Thymus (tissue), 11 donors: ENCODE measurements around the gene PAIP1. TPM values are rescaled to one million over a fixed set of nuclear protein-coding genes. Genes with fewer than 3 reads are reported as not detected.
A peak's percentile ranks its signal among the peaks of the same experiment; 100 is the strongest.
"Not testable (repeated sequence)": the region's sequence is repeated elsewhere in the genome, so short reads cannot be mapped to it uniquely, and the experiment has no call there.

ENCODE experiments used
- DNase-seq, 9 donors: peaks; one replicate each; pipeline ENCODE4 v3.0.0-alpha.2; 2013; ENCODE audit warnings: low spot score in 9 of 9, low read depth in 6 of 9, missing footprints in 1 of 9
- H3K27ac ChIP-seq, 2 donors: one replicate each; pipeline ENCODE4 v1.5.1; 2013; ENCODE audit warnings: control low read depth in 1 of 2, low read depth in 1 of 2, low read length in 1 of 2, mild to moderate bottlenecking in 1 of 2, moderate library complexity in 1 of 2
- H3K27me3 ChIP-seq, 2 donors: one replicate each; pipeline ENCODE4 v1.5.1; 2013; ENCODE audit warnings: low read length in 1 of 2; ENCODE audit not compliant: control insufficient read depth in 2 of 2, insufficient read depth in 1 of 2
- H3K36me3 ChIP-seq, 2 donors: one replicate each; pipeline ENCODE4 v1.5.1; 2013; ENCODE audit warnings: low read length in 1 of 2, mild to moderate bottlenecking in 1 of 2, moderate library complexity in 1 of 2; ENCODE audit not compliant: control insufficient read depth in 2 of 2, insufficient read depth in 2 of 2
- H3K4me1 ChIP-seq, 2 donors: one replicate each; pipeline ENCODE4 v1.5.1; 2013; ENCODE audit warnings: low read length in 2 of 2; ENCODE audit not compliant: control insufficient read depth in 2 of 2, insufficient read depth in 2 of 2
- H3K4me3 ChIP-seq, 2 donors: one replicate each; pipeline ENCODE4 v1.5.1; 2013; ENCODE audit warnings: low read length in 2 of 2, control low read depth in 1 of 2, mild to moderate bottlenecking in 1 of 2
- H3K9me3 ChIP-seq, 2 donors: one replicate each; pipeline ENCODE4 v1.5.1; 2013; ENCODE audit warnings: low read length in 1 of 2, mild to moderate bottlenecking in 1 of 2; ENCODE audit not compliant: control insufficient read depth in 2 of 2, insufficient read depth in 1 of 2
- WGBS: extraction: QIAGEN DNeasy Blood & Tissue Kit; methylation state at CpG from one replicate; pipeline ENCODE4 v1.1.7; 2013; 5-methylcytosine and 5-hydroxymethylcytosine counted together
- polyA plus RNA-seq: library from polyadenylated mRNA; stranded (reverse); fragments of 200-250 nt; gene quantifications from one replicate; pipeline ENCODE4 v1.2.3, GENCODE V29; 2013
- total RNA-seq: library from RNA; stranded (reverse); fragments of 120-200 nt; gene quantifications from one replicate; pipeline ENCODE4 v1.2.4, GENCODE V29; 2013
- donor health status: healthy.

PAIP1 gene
- total and polyA plus RNA-seq, 2 donors = 59.2 to 75.8 TPM

DNA sequence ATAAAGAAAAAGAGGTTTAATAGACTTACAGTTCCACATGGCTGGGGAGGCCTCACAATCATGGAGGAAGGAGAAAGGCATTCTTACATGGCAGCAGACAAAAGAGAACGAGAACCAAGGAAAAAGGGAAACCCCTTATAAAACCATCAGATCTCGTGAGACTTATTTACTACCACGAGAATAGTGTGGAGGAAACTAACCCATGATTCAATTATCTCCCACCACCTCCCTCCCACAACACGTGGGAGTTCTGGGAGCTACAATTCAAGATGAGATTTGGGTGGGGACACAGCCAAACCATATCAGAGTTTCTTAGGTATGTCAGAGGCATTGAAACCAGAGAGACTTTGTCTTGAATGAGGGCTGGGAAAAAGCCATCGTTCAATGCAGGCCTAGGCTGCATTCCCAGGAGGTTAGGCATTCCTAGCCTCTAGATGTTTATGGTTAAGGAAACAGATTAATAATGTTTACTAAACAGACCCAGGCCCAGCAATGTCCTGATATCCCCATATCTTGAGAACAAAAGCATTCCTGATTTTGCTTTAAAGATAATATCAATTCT is 7.5 kb upstream of the PAIP1 start:
- Histone ChIP-seq H3K9me3 (no peaks in the 10 kb centered on the region), H3K4me3 (no peak overlapping the region), H3K4me1 (no peaks in the 10 kb centered on the region), H3K27me3 (no peaks in the 10 kb centered on the region), H3K36me3 (no peaks in the 10 kb centered on the region), H3K27ac (no peak overlapping the region)
- WGBS = 77% methylated on average over 5 of the region's 5 CpGs
- DNase-seq = no peak

DNA sequence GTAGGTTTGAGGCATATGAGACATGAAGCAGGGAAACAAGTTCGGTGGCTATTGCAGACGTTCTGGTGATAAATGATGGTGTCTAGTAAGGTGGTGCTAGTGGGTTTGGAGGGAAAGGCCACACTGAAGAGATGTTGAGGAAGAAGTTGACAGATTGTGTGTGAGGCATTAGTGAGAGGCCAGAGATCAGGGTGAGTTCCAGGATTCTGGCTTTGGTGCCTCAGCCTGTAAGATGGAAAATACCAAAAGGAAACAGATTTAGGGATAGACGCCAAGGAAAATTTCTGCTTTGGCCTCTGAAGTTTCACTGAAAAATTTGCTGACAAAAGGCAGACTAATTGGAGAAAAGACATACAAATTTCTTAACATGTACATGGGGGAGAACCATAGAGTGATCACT is 6.4 kb upstream of the PAIP1 start:
- Histone ChIP-seq H3K9me3 (no peaks in the 10 kb centered on the region), H3K4me1 (no peaks in the 10 kb centered on the region), H3K27me3 (no peaks in the 10 kb centered on the region), H3K4me3 (no peak overlapping the region), H3K36me3 (no peaks in the 10 kb centered on the region), H3K27ac (no peak overlapping the region)
- no peak for DNase-seq
- WGBS = 95% methylated on average over 3 of the region's 3 CpGs

DNA sequence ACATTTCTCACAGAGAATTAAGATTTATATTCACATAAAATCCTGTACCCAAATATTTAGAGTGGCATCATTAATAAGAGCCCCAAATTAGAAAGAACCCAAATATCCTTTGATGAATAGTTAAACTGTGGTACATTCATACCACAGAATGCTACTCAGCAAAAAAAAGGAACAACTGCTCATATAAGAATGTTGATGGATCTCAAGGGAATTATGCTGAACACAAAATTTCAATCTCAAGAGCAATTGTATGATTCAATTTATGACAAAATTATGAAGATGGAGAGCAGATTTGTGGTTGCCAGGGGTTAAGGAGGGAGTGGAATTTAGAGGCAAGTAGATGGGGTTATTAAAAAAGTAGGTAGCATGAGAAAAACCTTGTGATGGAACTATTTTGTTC is 4.5 kb upstream of the PAIP1 start:
- no peaks in the 10 kb centered on the region for H3K36me3 ChIP-seq
- no peak for DNase-seq
- no peak overlapping the region for H3K27ac ChIP-seq
- H3K4me3 ChIP-seq = no peak overlapping the region
- H3K9me3 ChIP-seq = no peaks in the 10 kb centered on the region
- H3K27me3 ChIP-seq = no peaks in the 10 kb centered on the region
- peaks cover 3 to 5% of the 10 kb centered on the region in 2 donors for H3K4me1 ChIP-seq

DNA sequence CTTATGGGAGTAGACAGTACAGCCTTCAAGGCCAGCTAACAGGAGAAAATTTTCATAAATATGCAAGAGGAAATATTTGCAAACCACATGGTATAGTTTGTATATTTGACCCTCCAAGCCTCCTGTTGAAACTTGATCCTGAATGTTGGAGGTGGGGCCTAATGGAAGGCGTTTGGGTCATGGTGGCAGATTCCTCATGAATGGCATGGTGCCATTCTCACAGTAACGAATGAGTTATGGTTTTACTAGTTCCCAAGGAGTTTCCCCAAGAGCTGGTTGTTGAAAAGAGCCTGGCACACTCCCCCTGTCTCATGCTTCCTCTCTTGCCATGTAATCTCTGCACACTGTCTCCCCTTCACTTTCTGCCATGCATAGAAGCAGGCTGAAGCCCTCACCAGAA is 3.3 kb upstream of the PAIP1 start:
- WGBS = 88% methylated on average over 2 of the region's 2 CpGs
- Histone ChIP-seq H3K36me3 (peaks cover 0 to under 1% of the 10 kb centered on the region in 2 donors), H3K27me3 (no peaks in the 10 kb centered on the region), H3K27ac (no peak overlapping the region), H3K4me1 (peaks cover 3 to 5% of the 10 kb centered on the region in 2 donors), H3K9me3 (no peaks in the 10 kb centered on the region), H3K4me3 (no peak overlapping the region)
- DNase-seq = no peak

DNA sequence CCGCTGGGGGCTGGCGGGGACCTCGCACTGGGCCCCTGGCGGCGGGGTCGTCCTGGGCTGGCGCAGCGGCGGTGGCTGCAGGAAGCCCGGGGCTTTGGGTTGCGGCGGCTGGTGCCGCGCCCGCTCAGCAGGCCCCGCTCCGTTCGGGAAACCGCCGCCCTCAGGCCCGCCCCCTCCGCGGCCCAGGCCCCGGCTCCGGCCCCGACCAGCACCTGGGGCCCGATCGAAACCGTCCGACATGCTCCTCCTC is 345 bp downstream of the PAIP1 start:
- H3K27me3 ChIP-seq, H3K9me3 ChIP-seq, H3K4me1 ChIP-seq, DNase-seq: not testable (repeated sequence)
- Histone ChIP-seq H3K4me3 (peak overlapping the region; percentile 91), H3K36me3 (peaks cover 8 to 32% of the 10 kb centered on the region in 2 donors), H3K27ac (peak overlapping the region; percentile 93 to 97)
- under 1% methylated on average over 30 of the region's 30 CpGs for WGBS

DNA sequence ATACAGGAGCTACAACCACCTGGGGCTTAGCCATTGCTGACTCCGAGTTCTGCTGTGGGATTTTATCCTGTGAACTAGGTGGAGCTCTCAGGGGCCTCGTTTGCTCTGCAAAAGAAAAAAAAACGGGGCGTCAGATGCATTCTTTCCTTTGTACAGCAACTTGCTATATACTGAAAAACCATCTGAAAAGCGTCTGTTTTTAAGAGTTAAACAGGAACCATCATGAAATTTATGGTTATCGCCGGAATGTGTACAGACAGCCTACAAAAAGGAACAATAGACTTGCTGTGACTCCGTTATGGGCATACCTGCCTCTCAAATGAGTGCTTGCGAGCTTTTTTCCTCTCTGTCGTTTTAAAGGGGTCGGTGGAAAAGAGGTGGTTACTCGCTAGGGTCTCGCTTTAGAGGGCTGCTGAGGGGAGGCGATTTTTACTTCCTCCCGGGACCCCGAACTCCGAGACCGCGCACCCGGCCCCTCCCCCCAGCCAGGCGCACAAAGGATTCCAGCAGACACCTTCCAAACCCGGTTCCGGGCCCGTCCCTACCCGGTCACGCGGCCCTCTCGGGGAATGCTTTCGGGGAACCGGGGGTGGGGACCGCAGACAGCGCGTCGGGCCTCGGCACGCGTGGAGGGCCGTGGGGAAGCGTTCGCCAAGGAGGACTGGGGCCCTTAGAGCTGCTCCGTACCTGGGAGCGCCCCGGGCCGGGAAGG is 826 bp downstream of the PAIP1 start:
- Histone ChIP-seq H3K36me3 (peaks cover 8 to 35% of the 10 kb centered on the region in 2 donors), H3K4me1 (peaks cover 3 to 9% of the 10 kb centered on the region in 2 donors), H3K27me3 (no peaks in the 10 kb centered on the region), H3K9me3 (no peaks in the 10 kb centered on the region), H3K4me3 (peak overlapping the region; percentile 91), H3K27ac (peak overlapping the region; percentile 93 to 97)
- under 1% methylated on average over 44 of the region's 44 CpGs for WGBS
- DNase-seq = peak; percentile 25 to 80 (median 52)

DNA sequence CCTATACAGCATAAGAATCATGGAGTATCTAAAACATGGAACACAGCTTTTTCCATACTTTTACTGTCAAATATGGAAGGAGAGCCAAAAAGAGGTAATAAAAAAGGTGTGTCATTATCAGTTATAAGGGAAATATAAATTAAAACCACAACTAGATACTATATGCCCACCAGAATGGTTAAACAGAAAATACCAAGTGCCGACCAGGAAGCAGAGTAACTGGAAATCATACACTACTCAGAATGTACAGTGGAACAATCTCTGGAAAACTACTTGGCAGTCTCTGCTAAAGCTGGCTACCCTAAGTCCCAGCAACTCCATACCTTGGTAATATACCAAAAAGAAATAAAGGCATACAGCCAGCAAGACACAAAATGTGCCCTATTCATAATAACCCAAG is 2.4 kb downstream of the PAIP1 start:
- H3K27ac ChIP-seq = no peak overlapping the region
- H3K4me3 ChIP-seq = no peak overlapping the region
- no peaks in the 10 kb centered on the region for H3K27me3 ChIP-seq
- peaks cover 3 to 9% of the 10 kb centered on the region in 2 donors for H3K4me1 ChIP-seq
- peaks cover 8 to 47% of the 10 kb centered on the region in 2 donors for H3K36me3 ChIP-seq
- no peak for DNase-seq
- 97% methylated on average over 1 of the region's 1 CpG for WGBS
- H3K9me3 ChIP-seq = no peaks in the 10 kb centered on the region

DNA sequence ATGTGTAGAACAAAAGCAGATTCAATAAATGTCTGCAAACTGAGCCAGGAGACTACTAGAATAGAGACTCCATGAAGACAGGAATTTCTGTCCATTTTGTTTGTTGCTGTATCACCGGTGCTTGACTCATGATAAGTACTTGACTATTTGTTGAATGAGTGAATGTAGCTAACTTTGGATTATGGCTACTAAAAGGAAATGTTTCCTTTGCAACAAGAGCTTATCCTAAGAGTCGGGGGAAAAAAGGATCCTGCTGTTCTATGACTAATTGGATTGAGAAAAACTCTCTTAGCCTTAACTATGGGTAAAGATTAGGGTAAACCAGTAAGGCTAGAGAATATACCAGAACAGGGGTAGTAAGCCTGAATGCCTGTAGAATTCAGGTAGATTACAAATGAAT is 3.5 kb downstream of the PAIP1 start:
- Histone ChIP-seq H3K4me3 (no peak overlapping the region), H3K4me1 (peaks cover 3 to 9% of the 10 kb centered on the region in 2 donors), H3K36me3 (peaks cover 8 to 53% of the 10 kb centered on the region in 2 donors), H3K9me3 (no peaks in the 10 kb centered on the region), H3K27ac (no peak overlapping the region), H3K27me3 (no peaks in the 10 kb centered on the region)
- WGBS = 98% methylated on average over 2 of the region's 2 CpGs
- DNase-seq = no peak

DNA sequence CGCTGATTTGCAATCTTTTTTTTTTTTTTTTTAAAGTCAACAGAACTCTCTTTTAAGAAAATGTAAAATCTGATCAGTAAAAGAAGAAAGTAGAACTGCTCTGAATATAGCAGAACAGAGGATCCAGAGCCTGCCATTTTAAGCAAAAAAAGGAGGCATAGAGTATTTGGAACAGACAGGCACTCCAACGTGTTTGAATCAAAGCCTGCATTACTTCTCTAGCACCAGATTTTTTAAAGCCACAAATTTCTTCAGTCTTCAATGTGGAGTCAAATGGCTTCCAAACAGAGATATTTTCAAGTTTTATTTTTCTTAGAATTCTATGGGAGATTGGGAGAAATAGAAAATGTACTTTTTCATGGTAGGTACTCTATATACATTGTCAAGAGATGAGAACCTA is 5.1 kb downstream of the PAIP1 start:
- peaks cover 0 to 4% of the 10 kb centered on the region in 2 donors for H3K4me1 ChIP-seq
- 89% methylated on average over 2 of the region's 2 CpGs for WGBS
- no peak overlapping the region for H3K4me3 ChIP-seq
- no peak for DNase-seq
- no peak overlapping the region for H3K27ac ChIP-seq
- no peaks in the 10 kb centered on the region for H3K9me3 ChIP-seq
- peaks cover 14 to 67% of the 10 kb centered on the region in 2 donors for H3K36me3 ChIP-seq
- H3K27me3 ChIP-seq = no peaks in the 10 kb centered on the region
